Neutrophil (primary cell): ENCODE measurements around the gene HOXD12.

ENCODE experiments used
- H3K27ac ChIP-seq: fragments of 200-600 bp; sonication (generic); 2 replicates; pipeline ENCODE4 v1.5.1; 2016; ENCODE audit warnings: mild to moderate bottlenecking, moderate library complexity
- H3K27me3 ChIP-seq: fragments of 200-600 bp; sonication (generic); 2 replicates; pipeline ENCODE4 v1.6.0; 2016; ENCODE audit warnings: mild to moderate bottlenecking
- H3K36me3 ChIP-seq: fragments of 200-600 bp; sonication (generic); 2 replicates; pipeline ENCODE4 v1.5.1; 2017
- H3K4me1 ChIP-seq, 2 experiments: fragments of 200-600 bp in 1 of 2; sonication (generic) in 1 of 2; 1 replicate in 1 of 2; 2 replicates in 1 of 2; pipeline versions ENCODE4 v1.5.1 to v1.6.1; 2013 to 2016; ENCODE audit warnings: low read depth in 1 of 2, low read length in 1 of 2, mild to moderate bottlenecking in 1 of 2, moderate library complexity in 1 of 2; ENCODE audit not compliant: control insufficient read depth in 1 of 2, insufficient read depth in 1 of 2
- H3K4me3 ChIP-seq, 2 experiments: fragments of 200-600 bp in 1 of 2; sonication (generic) in 1 of 2; 1 replicate in 1 of 2; 2 replicates in 1 of 2; pipeline ENCODE4 v1.5.1; 2013 to 2016; ENCODE audit warnings: low read depth in 1 of 2, low read length in 1 of 2, mild to moderate bottlenecking in 1 of 2, moderate library complexity in 1 of 2
- H3K9me3 ChIP-seq: fragments of 200-600 bp; sonication (generic); 2 replicates; pipeline ENCODE4 v1.5.1; 2016
- CTCF ChIP-seq: fragments of 200-600 bp; sonication (generic); IDR thresholded peaks from 2 replicates; pipeline ENCODE4 v1.5.1; 2016; ENCODE audit warnings: antibody characterized with exemption

HOXD12 gene

GRCh38 chr2:176105078-176105729 lies 5.6 kb downstream of the HOXD12 start:
- Histone ChIP-seq H3K9me3 (no peaks in the 10 kb centered on the region), H3K4me3 (no peak overlapping the region), H3K4me1 (peaks cover 9 to 19% of the 10 kb centered on the region in 2 experiments), H3K36me3 (no peaks in the 10 kb centered on the region), H3K27ac (no peak overlapping the region), H3K27me3 (peaks cover 100% of the 10 kb centered on the region)
- no peak for TF ChIP-seq CTCF

- peaks cover 9 to 19% of the 10 kb centered on the region in 2 experiments for H3K4me1 ChIP-seq
- H3K36me3 ChIP-seq, result no peaks in the 10 kb centered on the region
- H3K4me3 ChIP-seq, result peak overlapping the region in 1 of 2 experiments; percentile 36
- H3K9me3 ChIP-seq, result no peaks in the 10 kb centered on the region
- peaks cover 100% of the 10 kb centered on the region for H3K27me3 ChIP-seq
- no peak for TF ChIP-seq CTCF
- no peak overlapping the region for H3K27ac ChIP-seq
These were observed 6.4 kb downstream of the HOXD12 start for GRCh38 chr2:176105730-176106580.

GRCh38 chr2:176106581-176107539 lies 7.3 kb downstream of the HOXD12 start, which contains the start of gene HOXD11:
HOXD11 (plus strand) TSS chr2:176107280; CDS start chr2:176107356, 76 bp downstream.
- TF ChIP-seq CTCF, result no peak
- Histone ChIP-seq H3K36me3 (no peaks in the 10 kb centered on the region), H3K9me3 (no peaks in the 10 kb centered on the region), H3K27me3 (peaks cover 100% of the 10 kb centered on the region), H3K4me1 (peaks cover 9 to 22% of the 10 kb centered on the region in 2 experiments), H3K4me3 (peak within 1 kb of the TSS; percentile 36 to 44), H3K27ac (no peak within 1 kb of the TSS)

GRCh38 chr2:176107731-176108181 lies 8.2 kb downstream of the HOXD12 start:
- Histone ChIP-seq H3K4me1 (peaks cover 9 to 22% of the 10 kb centered on the region in 2 experiments), H3K36me3 (no peaks in the 10 kb centered on the region), H3K9me3 (no peaks in the 10 kb centered on the region), H3K4me3 (no peak overlapping the region), H3K27ac (no peak overlapping the region), H3K27me3 (peaks cover 100% of the 10 kb centered on the region)
- no peak for TF ChIP-seq CTCF
